ENCODE data around the gene DCUN1D2.
"Not testable (repeated sequence)": the region's sequence is repeated elsewhere in the genome, so short reads cannot be mapped to it uniquely, and the experiment has no call there.

The DCUN1D2 gene

GRCh38 chr13:113464476-113464875 is 26.0 kb downstream of the DCUN1D2 start:
- DNase-seq (ENCODE audit: low read depth) = no peak

DNA sequence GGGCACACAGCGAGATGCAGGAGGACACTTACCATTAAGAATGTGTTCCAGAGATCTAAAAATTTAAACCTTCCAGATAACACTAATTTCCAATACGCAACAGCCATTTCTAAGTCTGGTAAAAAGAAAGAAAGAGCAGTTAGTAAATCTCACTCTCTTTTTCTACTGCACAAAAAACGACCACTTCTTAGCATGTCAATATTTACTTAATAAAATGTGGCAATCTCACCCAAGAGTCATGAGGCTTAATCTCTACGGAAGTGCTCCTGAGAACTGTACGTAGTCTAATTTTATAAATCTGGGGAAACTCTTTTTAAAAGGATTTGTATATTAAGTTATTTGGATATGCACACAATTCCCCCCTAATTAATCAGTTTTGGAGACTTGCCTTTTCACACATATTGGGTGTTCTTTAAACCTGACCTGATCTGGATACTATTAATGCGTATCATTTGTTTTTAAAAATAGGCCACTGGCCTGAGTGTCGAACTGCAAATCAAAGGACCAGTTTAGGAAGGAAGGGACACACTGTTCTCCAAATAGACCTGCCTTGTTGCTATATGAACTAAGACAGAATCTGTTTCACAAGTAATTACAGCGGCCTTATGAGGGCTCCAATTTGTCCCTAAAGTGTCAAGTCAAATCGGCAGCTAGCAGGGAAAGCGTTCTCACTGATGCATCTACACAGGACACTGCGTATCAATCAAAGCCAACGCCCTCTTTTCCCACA is 29.3 kb downstream of the DCUN1D2 start:
- DNase-seq (ENCODE audit: low read depth) = no peak

GRCh38 chr13:113460599-113460998 is 29.9 kb downstream of the DCUN1D2 start:
- no peak for DNase-seq (ENCODE audit: low read depth)

DNA sequence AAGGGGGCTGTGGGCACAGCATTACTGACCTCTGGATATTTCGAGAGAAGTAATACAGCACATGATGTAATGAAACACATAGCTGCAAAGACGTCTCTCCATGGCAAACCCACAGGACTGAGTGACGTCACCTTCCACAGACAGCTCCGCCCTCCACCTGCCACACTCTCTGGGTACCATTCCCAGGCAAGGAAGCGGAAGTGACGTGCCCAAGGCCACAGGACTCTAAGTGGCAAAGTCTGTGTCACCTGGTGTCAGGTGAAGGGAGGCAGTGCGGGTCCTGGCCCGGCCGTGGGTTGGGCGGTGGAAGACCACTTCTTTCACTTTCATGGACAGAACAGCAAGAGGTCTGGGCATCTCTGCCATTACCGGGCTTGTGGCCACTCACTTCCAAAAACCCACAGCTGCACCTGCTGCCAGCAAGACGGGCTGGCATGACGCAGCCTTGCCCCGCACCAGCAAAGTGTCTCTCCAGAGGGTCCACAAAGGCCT is 30.4 kb downstream of the DCUN1D2 start:
- DNase-seq (ENCODE audit: low read depth) = no peak

DNA sequence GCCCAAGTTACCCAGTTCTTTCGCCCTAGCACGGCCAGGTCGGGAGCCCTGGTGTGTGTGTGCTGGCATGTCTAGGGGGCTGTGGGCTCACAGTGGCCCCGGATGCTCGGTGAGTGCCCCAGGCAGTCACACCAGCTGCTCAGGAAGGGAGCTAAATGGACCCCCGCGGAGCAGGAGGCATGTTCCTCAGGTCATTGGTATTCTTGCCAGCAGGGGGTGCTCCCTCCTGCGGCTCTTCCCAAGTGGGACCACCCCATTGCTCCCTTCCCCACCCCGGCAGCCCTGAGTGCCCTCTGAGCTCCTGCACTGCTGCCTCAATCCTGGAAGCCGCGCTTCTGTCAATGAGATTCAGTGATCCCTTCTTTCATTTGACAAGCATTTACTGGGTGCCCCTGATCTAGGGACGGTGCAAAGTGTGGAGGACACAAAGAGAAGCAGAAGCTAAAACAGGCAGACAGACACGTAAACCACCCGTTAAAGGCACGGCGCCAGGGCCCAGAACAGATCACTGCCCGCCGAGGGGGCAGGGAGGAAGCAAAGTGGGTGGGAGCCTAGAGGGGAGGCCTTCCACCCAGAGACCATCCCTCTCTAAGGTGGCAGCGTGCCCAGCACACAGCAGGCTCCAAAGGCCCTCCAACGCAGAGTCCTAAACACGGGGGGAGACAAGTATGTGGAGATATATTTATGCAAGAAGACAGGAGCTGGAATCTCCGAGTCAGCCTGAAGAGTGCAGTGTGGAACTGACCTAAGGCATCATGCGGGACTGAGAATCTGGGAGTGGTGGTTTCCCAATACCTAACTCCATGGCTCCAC is 32.1 kb downstream of the DCUN1D2 start:
- no peak for DNase-seq (ENCODE audit: low read depth)

- DNase-seq (ENCODE audit: low read depth) = no peak
Observed at GRCh38 chr13:113457510-113457909, 33.0 kb downstream of the DCUN1D2 start.

DNA sequence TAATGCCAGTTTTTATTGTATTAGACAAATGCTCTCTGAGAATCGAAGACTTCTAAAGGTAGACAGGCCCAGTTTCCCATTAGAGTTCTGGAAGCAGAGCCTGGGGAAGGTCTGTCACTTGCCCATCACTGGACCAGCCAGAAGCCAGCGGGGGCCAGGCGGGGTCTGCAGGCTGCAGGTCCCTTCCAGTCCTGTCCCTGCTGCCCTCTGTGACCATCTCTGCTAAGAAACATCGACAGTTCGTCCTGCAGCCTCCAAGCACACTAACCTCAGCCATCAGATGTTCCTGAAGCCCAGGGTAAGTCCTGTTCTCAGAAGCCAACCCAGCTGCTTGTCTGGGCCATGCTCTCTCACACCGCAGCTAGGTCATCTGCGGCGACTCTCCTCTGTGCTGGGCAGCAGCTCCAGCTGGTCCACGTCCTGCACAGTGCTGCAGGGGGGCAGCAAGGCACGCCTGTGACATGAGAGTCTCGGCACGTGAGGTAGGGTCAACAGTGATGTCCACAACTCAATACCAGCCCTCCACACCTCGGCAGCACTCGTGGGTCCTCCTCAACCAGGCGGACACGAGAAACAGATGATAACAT is 34.3 kb downstream of the DCUN1D2 start:
- DNase-seq (ENCODE audit: low read depth) = no peak

DNA sequence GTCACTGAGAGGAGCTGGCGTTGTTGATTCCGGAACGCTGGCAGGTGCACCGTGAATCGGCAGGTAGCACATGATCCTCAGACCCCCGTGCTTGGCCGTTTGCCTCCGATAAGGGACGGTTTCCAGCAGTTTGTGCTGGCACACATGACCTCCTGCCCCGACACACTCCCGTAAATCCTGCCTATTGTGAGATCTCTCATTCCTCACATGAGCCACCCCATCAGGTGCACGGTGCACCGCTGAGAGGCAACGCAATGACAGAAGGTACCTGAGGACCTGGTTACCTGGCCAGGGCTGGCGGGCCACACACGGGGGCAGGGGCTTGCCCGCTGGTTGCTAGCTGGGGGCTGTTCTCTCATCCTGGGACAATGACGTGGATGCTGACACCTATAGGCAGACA is 35.1 kb downstream of the DCUN1D2 start:
- no peak for DNase-seq (ENCODE audit: low read depth)

DNA sequence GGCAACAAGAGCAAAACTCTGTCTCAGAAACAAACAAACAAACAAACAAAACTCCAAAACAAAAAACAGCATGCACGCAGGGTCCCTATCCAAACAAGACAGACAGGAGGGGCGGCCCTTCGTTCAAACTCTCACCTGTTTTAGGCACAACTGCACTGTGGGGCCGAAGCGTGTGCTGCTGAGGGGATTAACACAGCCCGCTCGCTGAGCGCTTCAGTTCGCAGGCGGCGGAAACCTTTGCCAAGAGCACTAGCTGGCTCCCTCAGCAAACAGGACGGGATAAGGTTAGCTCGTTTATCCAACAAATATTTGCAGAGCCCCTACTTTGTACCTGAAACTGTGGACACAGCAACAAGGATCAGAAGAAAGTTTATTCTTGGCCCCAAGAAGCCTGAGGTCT is 35.6 kb downstream of the DCUN1D2 start:
- no peak for DNase-seq (ENCODE audit: low read depth)

GRCh38 chr13:113452942-113453901 is 37.3 kb downstream of the DCUN1D2 start, which contains the start of gene ADPRHL1:
Gene ADPRHL1, minus strand, starts transcription at chr13:113453488. Its CDS starts 51 bp downstream, at chr13:113453437.
- no peak for DNase-seq (ENCODE audit: low read depth)

- DNase-seq (ENCODE audit: low read depth) = no peak
Observed at GRCh38 chr13:113452466-113452865, 38.0 kb downstream of the DCUN1D2 start.

DNA sequence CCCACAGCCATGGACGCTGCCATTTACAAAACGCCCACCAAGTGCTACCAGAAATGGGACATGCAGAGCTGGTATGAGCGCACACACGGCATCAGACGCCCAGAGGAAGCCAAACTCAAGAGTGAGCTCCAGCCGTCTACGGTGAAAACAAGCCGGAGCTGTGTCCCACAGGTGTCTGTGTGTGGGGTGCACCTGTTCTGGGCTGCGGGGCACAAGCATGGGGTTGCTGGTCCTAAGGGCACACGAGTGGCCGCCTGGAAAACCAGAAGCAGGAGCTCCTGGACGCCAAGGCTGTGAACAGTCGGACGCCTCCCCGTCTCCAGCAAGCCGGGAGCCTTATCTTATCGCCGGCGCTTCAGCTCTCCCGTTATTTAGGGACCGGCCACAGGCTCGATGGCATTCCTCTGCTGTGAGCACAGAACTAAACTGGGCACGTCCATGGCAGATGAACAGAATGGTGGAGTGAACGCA is 38.5 kb downstream of the DCUN1D2 start:
- no peak for DNase-seq (ENCODE audit: low read depth)

GRCh38 chr13:113450861-113451620 is 39.5 kb downstream of the DCUN1D2 start:
- not testable (repeated sequence) for DNase-seq (ENCODE audit: low read depth)

DNA sequence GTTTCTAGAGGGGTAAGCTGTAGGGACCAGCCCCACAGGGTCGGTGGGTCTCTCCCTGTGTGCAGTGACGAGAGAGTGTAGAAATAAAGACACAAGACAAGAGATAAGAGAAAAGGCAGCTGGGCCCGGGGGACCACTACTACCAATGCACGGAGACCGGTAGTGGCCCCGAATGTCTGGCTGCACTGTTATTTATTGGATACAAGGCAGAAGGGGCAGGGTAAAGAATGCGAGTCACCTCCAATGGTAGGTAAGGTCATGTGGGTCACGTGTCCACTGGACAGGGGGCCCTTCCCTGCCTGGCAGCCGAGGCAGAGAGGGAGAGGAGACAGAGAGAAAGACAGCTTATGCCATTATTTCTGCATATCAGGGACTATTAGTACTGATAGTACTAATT is 40.2 kb downstream of the DCUN1D2 start:
- DNase-seq (ENCODE audit: low read depth) = not testable (repeated sequence)

DNA sequence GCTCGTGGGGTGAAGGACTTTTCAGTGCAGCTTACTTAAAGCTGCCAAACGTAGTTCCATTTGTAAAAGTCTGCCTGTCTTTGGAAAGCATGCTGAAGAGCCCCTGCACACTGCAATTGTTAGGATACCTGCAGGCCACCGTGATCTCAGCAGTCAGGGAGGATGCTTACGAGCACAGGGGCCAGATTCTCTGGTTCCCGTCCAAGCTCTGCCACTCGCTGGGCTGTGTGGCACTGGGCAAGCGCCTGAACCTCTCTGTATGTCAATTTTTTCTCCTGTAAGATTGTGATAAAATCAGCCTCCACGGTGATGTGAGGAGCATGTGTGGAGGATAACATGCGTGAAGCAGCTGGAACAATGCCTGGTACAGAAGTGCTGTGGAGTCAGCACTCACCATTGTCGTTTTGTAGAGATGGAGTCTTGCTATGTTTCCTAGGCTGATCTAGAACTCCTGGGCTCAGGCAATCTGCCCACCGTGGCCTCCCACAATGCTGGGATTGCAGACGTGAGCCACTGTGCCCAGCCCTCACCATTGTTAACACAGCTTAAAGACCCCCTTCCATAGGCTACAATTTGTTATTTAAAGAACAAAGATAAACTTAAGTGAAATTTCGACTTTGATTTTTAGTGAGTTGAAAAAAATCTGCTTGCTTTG is 40.7 kb downstream of the DCUN1D2 start:
- DNase-seq (ENCODE audit: low read depth) = no peak

- DNase-seq (ENCODE audit: low read depth) = peak; percentile 51
Observed at GRCh38 chr13:113448885-113449692, 41.4 kb downstream of the DCUN1D2 start.

DNA sequence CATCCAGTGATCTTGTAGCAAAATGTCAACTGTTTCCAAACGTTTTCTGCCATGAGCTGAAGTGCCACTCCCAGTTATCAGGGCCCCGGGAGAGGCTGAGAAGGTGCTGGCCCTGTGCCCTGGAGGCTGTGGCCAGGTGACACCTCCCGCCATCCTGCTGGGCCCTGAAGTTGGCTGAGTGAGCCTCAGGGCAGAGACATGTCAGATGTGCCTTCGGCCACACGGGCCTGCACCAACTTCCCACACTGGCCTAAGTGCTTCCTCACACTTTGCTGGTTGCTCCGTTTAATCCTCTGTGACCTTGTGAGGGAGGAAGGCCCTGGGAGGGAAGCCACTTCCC is 42.0 kb downstream of the DCUN1D2 start:
- no peak for DNase-seq (ENCODE audit: low read depth)

DNA sequence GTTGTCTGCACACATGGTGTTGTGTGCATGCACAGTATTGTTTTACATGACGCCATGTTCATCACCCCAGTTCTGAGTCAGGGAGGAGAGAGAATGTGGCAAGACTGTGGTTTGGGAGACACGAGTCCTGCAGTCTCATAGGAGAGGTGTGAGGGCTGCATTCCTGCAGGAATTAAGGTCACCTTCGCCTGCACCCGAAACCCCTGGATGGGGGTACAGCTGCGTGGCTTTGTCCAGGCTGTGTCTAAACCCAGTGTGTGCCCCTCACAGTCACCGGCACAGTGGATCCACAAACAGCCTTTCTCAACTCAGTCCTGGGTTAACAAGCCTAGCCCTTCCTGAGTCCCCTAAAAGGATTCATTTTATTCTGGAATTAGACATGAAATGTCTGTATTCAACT is 42.9 kb downstream of the DCUN1D2 start:
- DNase-seq (ENCODE audit: low read depth) = no peak

DNA sequence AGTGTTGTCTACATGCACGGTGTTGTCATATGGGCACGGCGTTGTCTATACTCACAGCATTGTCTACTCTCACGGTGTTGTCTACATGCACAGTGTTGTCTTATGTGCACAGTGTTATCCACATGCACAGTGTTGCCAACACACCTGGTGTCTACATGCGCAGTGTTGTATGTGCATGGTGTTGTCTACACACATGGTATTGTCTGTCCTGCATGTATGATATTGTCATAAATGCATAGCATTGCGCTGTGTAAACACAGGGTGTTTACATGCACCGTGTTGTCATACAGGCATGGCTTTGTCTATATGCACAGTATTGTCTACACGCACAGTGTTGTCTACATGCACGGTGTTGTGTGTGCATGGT is 44.0 kb downstream of the DCUN1D2 start:
- no peak for DNase-seq (ENCODE audit: low read depth)

Data from stromal cell of bone marrow (primary cell).